Activated B cell treated with CpG ODN at 0.5 μM for 24 hours (primary cell): ENCODE data around the gene AVPR1B. TPM values are rescaled to one million over a fixed set of nuclear protein-coding genes. Genes with fewer than 3 reads are reported as not detected.

Experiments
- ATAC-seq: fragments of 200-7000 bp; cut with Tn5 transposase; one replicate; pipeline ENCODE4 v1.10.0; 2021; ENCODE audit warnings: low read depth, mild to moderate bottlenecking, moderate library complexity
- CTCF ChIA-PET: fragments of 350-600 bp; sonication (Branson Sonifier 250); formaldehyde crosslinking; loops from one replicate; lab custom pipeline; 2021; ENCODE audit warnings: antibody characterized with exemption; lab: Charles Lee
- POLR2A ChIA-PET: fragments of 350-600 bp; sonication (Branson Sonifier 250); formaldehyde crosslinking; loops from one replicate; lab custom pipeline; 2021; ENCODE audit warnings: antibody characterized with exemption; lab: Charles Lee
- DNase-seq: peaks from one replicate; pipeline ENCODE4 v3.0.0; 2022
- H3K27ac Mint-ChIP-seq: one replicate; pipeline ENCODE4 v1.8.0; 2020; ENCODE audit warnings: mixed read lengths
- H3K27me3 Mint-ChIP-seq: one replicate; pipeline ENCODE4 v1.8.0; 2021; ENCODE audit warnings: mixed read lengths
- H3K36me3 Mint-ChIP-seq: one replicate; pipeline ENCODE4 v1.8.0; 2021; ENCODE audit warnings: low read depth, mixed read lengths
- H3K4me1 Mint-ChIP-seq: one replicate; pipeline ENCODE4 v1.8.0; 2021; ENCODE audit warnings: mixed read lengths
- H3K4me3 Mint-ChIP-seq: one replicate; pipeline ENCODE4 v1.8.0; 2020; ENCODE audit warnings: mild to moderate bottlenecking, mixed read lengths
- H3K9me3 Mint-ChIP-seq: one replicate; pipeline ENCODE4 v1.8.0; 2020; ENCODE audit warnings: mixed read lengths
- CTCF ChIP-seq: fragments of 200-600 bp; IDR thresholded peaks from one replicate; pipeline ENCODE4 v1.8.0; 2022; ENCODE audit warnings: antibody characterized with exemption, mild to moderate bottlenecking
- intact Hi-C: fragments of 100-400 bp; cut with micrococcal nuclease; formaldehyde crosslinking; loops from one replicate; pipeline ENCODE4 v1.15.1; 2024
- total RNA-seq: library from RNA; stranded (reverse); gene quantifications from 2 replicates; pipeline ENCODE4 v1.2.3, GENCODE V29; 2022

AVPR1B gene
- total RNA-seq, 1 donor from 2014 or later = not detected

GRCh38 chr1:206131037-206131436 is 13.8 kb upstream of the AVPR1B start:
- Mint-ChIP-seq H3K4me1 (peaks cover 7% of the 10 kb centered on the region), H3K4me3 (no peak overlapping the region), H3K36me3 (no peaks in the 10 kb centered on the region), H3K27ac (no peak overlapping the region), H3K27me3 (peaks cover 12% of the 10 kb centered on the region), H3K9me3 (no peaks in the 10 kb centered on the region)
- ATAC-seq = no peak
- intact Hi-C loops = no loop called here
- DNase-seq = no peak
- ChIA-PET POLR2A (no interaction called here), CTCF (interaction anchor here (0.6 kb wide), 1 partner anchor 36 kb away, joined by 3 read pairs; no protein-coding TSS in a partner anchor)
- TF ChIP-seq CTCF = no peak

- intact Hi-C loops = no loop called here
- ATAC-seq (no peak), DNase-seq (no peak)
- no peak for TF ChIP-seq CTCF
- ChIA-PET CTCF (no interaction called here), POLR2A (no interaction called here)
- Mint-ChIP-seq H3K36me3 (no peaks in the 10 kb centered on the region), H3K9me3 (no peaks in the 10 kb centered on the region), H3K4me1 (no peaks in the 10 kb centered on the region), H3K4me3 (no peak overlapping the region), H3K27ac (no peak overlapping the region), H3K27me3 (peaks cover 23% of the 10 kb centered on the region)
These were observed 11.0 kb upstream of the AVPR1B start for GRCh38 chr1:206128196-206128595.

GRCh38 chr1:206127336-206127735 is 10.1 kb upstream of the AVPR1B start:
- Mint-ChIP-seq H3K4me3 (no peak overlapping the region), H3K9me3 (peaks cover 4% of the 10 kb centered on the region), H3K4me1 (no peaks in the 10 kb centered on the region), H3K36me3 (no peaks in the 10 kb centered on the region), H3K27ac (no peak overlapping the region), H3K27me3 (peaks cover 23% of the 10 kb centered on the region)
- CTCF ChIA-PET = no interaction called here
- intact Hi-C loops = no loop called here
- DNase-seq (no peak), ATAC-seq (no peak)
- POLR2A ChIA-PET = no interaction called here
- no peak for TF ChIP-seq CTCF

- TF ChIP-seq CTCF = no peak
- Mint-ChIP-seq H3K36me3 (no peaks in the 10 kb centered on the region), H3K4me3 (no peak overlapping the region), H3K4me1 (no peaks in the 10 kb centered on the region), H3K27me3 (peaks cover 29% of the 10 kb centered on the region), H3K27ac (no peak overlapping the region), H3K9me3 (peaks cover 13% of the 10 kb centered on the region)
- DNase-seq = no peak
- POLR2A ChIA-PET = no interaction called here
- CTCF ChIA-PET = no interaction called here
- intact Hi-C loops = no loop called here
- no peak for ATAC-seq
These were observed 8.2 kb upstream of the AVPR1B start for GRCh38 chr1:206125346-206125745.

- TF ChIP-seq CTCF = no peak
- ChIA-PET POLR2A (no interaction called here), CTCF (no interaction called here)
- H3K9me3 Mint-ChIP-seq = peaks cover 16% of the 10 kb centered on the region
- no peak for DNase-seq
- H3K27ac Mint-ChIP-seq = no peak overlapping the region
- peaks cover 41% of the 10 kb centered on the region for H3K27me3 Mint-ChIP-seq
- H3K36me3 Mint-ChIP-seq = no peaks in the 10 kb centered on the region
- no peak overlapping the region for H3K4me3 Mint-ChIP-seq
- H3K4me1 Mint-ChIP-seq = peaks cover 5% of the 10 kb centered on the region
- no peak for ATAC-seq
- intact Hi-C loops = no loop called here
These were observed 5.5 kb upstream of the AVPR1B start for GRCh38 chr1:206122686-206123085.
